Stimulated activated CD8-positive, alpha-beta memory T cell treated with anti-CD3 and anti-CD28 coated beads, Interleukin-7, amount 100 ng/mL, for 4 hours (primary cell): Measurements from ENCODE around the gene SFI1.
"Not testable (repeated sequence)": the region's sequence is repeated elsewhere in the genome, so short reads cannot be mapped to it uniquely, and the experiment has no call there.

Experiments
- DNase-seq, 2 donors: peaks; one replicate each; pipeline ENCODE4 v3.0.0-alpha.2; 2020; ENCODE audit warnings: low read depth in 2 of 2

The SFI1 gene

DNA sequence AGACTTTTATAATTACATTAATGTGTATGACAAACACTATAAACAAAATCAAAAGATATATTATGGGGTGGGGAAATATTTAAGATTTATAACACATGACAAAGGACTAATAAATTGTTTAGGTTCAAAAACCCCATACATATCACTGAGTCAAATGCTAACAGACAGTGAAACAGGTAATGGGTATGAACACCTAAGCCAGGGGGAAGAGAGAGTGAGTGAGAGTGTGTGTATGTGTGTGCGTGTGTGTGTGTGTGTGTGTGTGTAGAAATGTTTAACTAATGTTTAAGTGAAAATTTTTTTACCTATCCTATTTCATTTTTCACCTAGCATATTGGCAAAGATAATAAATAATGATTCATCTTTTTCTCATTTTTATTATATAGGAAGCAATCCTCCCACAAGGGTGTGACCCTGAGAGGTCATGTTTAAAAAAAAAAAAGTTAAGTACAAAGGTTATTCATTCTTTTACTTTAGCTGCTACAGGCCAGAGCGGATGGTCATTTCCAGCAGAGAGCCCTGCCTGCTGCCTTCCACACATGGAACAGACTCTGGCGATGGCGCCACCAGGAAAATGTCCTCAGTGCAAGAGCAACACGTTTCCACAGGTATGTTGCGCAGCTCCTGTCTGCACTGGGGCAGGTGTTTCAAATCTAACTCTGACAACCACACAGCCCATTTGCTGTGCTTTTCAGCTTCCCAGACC, 92.8 kb downstream of the SFI1 start:
- DNase-seq = no peak

DNA sequence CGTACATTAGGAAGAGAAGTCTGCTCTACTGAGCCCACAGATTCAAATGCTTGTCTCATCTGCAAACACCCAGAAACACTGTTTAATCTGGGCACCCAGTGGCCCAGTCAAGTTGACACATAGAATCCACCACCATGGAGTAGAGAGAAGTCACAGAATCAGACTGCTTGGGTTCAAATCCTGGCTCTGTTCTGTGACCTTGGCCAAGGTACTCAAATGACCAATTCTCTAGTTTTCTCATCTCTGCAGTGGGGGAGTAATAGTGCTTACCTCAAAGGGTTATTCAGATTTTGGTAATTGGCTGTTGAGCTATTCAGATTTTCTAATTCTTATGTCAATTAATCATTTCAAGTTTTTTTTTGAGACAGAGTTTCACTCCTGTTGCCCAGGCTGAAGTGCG, 93.8 kb downstream of the SFI1 start:
- not testable (repeated sequence) for DNase-seq

DNA sequence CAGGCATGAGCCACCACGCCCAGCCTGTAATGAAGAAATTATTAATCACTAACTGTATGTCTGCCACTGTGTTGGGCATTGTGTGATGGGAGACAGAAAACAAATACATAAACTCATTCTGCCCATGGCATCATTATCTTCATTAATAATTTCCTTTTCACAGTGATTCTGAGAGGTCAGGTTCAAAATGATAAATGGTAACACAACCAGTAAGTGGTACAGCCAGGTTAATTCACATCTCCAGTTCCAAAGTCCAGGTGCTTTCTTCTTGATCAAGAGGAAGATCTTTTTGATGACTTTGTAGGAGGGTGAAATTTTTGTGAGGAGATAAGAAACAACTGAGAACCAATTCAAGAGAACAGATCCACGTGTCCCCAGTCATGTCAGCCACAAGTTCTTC, 98.9 kb downstream of the SFI1 start:
- no peak for DNase-seq

DNA sequence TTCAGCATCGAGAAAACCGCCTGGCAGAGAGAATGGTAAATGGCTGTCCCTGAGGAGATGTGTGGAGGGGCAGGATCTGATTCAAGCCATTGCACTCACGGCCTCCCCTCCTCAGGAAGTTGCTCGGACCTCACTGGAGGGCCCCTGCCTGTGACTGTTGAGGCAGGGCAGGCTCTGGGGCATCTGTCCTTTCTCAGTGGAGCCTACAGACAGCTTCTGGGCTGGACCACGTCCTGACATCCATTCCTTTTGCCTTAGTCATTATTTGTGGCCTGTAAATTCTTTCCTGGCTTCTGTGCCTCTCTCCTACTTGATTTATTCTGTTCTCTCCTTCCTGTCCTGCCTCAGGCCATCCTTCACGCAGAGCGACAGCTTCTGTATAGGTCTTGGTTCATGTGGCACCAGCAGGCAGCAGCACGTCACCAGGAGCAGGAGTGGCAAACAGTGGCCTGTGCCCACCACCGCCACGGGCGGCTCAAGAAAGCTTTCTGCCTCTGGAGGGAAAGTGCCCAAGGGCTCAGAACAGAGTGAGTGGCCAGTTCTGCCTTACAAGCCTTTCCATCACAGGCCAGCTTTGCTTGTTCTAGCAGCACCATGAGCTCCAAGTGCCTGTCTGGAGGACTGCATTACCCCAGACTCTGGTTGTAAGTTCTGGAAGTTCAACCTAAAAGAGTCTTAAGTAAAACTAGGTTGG, 106.1 kb downstream of the SFI1 start:
- DNase-seq = no peak

DNA sequence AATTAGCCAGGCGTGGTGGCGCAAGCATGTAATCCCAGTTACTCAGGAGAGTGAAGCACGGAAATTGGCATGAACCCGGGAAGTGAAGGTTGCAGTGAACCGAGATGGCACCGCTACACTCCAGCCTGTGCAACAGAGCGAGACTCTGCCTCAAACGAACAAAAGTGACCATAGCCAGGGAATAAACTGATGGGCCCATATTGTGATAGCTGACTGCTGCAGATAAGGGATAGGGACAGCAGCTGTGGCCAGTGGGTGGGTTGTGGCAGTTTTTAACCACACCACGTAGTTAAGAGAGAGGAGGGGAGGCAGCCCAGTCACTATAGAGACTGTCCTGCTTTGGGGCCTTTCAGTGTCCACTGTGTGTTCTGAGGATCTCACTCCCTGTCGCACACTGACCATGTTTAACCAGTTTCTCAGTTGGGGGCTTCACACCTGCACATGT, 106.8 kb downstream of the SFI1 start:
- no peak for DNase-seq

DNA sequence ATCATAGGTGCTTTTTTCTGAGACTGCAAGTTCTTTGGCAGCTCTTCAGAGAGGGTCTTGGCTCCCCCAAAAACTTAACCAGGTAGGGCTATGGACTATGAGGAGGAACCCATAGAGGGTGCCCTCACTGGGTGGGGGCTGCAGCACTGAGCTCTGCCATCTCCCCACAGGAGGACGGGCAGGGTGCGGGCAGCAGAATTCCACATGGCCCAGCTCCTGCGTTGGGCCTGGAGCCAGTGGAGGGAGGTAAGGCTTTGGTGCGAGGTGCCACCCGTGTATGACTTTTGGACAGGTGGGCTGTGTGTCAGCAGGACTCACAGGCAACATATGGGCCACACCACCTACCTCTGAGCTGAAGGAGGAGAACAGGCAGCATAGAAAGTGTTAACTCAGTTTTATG, 107.2 kb downstream of the SFI1 start:
- DNase-seq = no peak

DNA sequence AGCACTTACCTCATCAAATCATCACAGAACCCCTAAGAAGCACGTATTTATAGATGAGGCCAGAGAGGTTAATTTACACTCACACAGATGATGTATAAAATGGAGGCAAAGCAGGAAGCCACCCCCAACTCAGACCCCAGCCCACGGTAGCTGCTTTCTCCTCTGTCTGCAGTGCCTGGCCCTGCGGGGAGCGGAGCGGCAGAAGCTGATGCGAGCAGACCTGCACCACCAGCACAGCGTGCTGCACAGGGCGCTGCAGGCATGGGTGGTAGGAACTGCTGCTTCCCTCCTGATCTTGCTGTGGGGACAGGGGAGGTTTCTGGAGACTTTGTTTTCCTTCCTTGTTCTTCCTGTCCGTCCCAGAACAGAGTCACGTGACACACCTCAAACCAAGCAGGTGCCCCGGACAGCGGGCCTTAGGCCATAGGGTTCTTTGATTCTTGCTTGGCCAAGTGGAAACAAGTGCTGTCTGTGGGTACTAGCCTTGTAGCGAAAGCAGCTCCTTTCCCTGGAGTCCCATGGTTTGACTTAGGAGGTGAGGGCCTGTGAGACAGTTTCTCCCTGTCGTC, 107.9 kb downstream of the SFI1 start:
- no peak for DNase-seq

DNA sequence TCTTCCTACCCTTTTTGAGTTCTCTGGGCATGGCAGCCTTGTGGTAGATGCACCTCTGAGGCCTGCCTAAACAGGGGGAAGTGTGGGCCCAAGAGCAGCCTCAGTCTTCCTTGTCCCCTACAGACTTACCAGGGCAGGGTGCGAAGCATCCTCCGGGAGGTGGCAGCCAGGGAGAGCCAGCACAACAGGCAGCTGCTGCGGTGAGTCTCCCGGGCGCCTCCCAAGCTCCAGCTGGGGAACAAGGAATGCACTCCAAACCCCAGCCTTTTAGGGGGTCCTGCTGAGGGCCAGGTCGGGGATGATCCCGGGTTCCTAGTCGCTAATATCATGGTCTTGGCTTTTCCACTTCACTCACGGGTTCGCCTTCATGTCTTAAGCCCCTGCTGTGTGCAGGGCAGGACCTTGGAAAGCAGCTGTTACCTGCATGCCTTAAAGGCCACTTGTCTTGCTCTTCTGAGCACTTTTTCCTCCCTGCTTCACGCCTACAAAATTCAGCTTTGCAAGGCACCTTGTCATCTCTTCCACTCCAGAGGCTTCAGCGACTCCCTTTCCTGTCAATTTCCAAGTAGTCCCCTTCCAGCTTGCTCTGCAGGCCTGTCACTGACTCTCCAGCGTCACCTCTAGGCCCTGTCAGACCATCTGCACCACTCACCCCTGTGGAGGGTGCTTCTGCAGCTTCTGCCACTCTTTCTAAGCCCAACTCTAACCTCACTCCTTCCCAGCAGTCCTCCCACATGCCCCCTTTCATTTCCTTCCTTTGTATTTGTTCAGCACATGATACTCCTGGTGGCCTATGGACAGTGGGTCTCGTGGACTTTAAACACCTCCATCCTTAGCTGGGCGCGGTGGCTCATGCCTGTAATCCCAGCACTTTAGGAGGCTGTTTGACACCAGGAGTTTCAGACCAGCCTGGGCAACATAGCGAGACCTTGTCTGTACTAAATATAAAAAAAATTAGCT, 108.7 kb downstream of the SFI1 start:
- no peak for DNase-seq

DNA sequence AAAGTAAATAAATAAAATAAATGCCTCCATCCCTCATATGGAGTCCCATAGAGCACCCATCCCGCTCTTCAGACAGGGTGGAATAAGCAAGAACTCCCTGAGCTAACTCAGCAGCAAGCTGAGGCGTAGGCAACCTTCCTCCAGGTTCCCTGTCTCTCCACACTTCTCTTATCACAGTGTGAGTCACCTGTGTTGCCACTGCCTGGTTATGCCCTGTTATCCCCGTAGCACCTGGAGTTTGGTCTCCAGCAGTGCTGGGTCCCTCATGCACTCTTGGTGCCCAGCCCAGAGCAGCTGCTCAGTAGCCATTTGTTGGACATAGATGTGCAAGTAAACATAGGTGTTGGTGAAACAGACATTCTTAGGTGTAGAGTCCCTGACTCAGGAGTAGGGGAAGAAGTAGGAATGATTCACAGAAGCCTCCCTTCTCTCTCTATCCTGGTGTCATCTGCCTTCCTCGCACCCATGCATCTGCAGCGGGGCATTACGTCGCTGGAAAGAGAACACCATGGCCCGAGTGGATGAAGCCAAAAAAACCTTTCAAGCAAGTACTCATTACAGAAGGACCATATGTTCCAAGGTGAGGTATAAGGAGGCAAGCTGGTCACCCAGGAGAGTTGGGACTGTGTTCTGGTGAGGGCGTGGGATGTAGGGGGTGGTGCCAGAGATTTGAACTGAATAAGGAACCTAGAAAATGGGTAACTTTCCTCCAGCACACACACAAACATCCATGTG, 109.7 kb downstream of the SFI1 start:
- DNase-seq = no peak

DNA sequence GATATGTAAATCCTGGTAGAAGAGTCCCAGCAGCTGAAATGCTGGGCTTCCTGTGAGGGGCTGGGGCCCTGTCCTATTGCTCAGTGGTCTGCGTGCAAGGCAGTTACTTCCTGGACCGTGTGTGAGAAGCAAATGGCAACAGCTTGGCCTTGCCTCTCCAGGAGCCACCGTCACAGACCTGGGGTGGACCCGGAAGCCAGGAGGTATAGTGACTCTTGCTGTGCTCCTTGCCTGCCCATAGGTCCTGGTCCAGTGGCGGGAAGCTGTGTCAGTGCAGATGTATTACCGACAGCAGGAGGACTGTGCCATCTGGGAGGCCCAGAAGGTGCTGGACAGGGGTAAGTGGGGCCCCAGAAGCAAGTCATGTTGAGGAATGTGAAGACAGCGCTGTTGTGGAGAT, 111.4 kb downstream of the SFI1 start:
- no peak for DNase-seq

DNA sequence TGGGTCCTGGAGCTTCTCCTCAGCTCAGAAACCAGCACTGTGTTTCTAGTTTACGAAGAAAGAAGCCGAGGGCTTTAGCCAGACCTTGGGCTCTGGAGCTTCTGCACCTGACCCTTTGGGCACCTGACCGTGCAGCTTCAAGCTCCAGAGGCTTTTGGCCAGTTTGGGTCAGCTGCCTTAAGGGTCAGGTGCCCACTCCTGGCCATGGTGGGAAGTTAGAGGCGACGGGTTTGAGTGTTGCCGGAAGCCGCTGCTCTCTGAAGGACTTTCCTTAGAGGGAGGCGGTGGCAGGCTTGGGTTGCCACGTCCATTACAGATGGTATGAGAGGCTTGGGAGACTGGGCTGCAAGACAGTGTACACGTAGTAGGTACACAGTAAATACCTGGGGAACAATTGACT, 113.4 kb downstream of the SFI1 start:
- no peak for DNase-seq

DNA sequence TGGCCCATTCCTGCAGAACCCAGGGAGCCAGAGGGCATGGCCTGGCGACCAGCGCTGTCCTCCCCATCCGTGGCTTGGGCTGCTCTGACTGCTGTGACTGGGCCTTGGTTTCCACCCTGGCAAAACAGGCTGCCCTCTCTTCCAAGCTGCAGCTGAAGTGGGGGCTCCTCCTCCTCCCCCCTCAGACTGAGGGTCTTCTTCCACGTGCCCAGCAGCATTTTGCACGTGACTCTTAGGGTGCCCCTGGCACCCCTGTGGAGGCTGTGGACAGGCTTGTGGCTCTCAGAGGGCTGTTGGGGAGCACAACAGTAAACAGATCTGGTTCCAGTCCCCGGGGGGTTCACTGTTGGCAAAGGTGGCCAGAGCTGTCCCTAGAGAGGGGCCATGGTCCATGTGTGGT, 114.3 kb downstream of the SFI1 start:
- no peak for DNase-seq

DNA sequence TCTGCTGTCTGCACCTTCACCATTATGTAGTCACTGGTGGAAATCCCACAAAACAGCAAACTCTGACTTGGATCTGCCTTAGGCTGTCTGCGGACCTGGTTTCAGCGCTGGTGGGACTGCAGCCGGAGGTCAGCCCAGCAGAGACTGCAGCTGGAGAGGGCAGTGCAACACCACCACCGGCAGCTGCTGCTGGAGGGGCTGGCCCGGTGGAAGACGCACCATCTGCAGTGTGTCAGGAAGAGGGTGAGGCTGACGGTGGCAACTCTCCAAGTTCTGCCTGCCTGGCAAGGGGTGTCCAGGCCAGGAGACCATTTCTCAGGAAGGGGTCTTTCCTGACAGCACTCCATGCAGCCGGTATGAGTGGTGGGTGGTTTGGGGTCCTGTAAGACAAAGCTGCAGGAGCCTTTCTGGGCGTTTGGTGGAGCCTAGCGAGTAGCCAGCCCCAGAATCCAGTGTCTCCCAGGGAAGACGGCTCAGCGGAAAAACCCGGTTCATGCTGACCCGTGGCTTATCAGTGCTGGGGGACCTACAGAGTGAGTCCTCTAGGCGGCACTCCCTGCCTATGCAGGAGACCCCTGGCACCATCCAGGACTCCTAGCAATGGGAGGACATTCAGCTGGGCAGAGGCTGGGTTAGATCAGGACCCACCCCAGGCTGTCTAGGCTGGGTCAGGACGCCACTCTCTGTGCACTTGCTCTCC, 114.9 kb downstream of the SFI1 start:
- no peak for DNase-seq

DNA sequence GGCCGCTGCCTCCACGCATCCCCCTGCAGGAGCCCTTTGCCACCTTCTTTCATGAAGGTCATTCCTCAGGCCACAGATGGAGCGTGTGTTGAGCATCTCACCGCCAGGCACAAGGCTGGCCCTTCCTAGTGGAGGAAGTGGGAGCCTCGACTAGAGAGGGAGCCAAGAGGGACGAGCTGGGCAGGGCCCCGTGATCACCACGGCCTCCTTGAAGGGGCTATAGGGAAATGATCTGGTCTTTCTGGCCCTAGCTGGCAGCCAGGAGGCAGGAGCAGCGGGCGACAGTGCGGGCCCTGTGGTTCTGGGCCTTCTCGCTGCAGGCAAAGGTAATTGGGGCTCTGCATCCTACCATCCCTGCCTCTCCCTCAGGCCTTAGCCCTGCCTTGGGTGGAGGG, 116.6 kb downstream of the SFI1 start:
- DNase-seq = no peak

DNA sequence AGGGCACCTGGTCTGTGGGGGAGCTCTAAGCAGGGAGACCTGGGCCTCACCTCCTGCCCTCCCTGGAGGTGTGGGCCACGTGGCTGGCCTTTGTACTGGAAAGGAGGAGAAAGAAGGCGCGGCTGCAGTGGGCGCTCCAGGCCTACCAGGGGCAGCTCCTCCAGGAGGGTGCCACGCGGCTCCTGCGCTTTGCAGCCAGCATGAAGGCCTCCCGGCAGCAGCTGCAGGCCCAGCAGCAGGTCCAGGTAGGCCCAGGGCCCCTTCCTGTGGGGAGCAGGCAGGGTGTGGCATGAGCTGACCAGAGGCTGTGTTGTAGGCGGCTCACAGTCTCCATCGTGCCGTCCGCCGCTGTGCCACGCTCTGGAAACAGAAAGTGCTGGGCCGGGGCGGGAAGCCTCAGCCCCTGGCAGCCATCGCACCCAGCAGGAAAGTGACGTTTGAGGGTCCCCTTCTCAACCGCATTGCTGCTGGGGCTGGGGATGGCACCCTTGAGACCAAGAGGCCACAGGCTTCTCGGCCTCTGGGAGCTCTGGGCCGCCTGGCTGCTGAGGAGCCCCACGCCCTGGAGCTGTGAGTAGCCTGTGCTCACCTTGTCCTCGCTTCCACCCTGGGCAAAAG, 117.1 kb downstream of the SFI1 start:
- DNase-seq = no peak

DNA sequence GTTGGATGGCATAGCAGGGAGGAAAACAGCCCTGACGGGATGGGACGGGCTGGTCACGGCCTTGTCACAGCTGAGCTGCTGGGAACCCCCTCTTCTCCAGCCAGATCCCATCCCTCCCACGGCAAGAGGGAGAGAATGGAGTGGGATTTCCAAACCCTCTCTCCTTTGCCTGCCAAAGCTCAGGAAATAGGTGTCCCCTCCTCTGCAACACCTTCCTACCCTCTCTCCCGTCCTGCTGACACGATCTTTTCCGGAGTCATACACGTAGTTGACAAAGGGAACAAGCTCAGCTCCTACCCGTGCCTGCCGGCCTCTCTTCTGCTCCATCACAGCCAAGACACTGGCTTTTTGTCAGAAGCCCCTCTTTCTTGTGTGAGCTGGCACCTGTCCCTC, 117.6 kb downstream of the SFI1 start:
- DNase-seq = no peak

DNA sequence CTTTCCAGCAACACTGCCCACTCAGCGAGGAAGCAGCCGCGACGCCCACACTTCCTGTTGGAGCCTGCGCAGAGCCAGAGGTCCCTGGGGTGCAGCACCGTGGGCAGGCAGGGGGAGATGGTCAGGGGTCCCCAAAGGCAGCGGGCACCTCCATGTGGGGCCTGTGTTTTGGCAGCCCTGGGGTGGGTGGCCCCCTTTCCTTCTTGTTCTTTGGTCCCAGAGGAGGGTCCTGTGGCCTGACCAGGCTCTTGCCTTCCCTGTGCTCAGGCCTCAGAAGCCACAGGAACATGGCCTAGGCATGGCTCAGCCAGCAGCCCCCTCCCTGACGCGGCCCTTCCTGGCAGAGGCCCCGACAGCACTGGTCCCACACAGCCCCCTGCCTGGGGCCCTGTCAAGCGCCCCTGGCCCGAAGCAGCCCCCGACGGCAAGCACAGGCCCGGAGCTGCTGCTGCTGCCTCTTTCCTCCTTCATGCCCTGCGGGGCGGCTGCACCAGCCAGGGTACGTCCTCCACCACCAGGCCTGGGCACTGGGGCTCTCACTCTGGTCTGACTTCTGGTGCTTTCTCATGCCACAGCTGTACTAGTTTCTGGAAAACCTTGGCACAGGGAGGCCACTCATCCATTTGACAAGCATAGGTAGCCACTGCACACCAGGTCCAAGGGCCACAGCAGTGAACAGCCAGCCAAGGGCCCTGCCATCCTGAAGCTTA, 118.6 kb downstream of the SFI1 start:
- DNase-seq = no peak

DNA sequence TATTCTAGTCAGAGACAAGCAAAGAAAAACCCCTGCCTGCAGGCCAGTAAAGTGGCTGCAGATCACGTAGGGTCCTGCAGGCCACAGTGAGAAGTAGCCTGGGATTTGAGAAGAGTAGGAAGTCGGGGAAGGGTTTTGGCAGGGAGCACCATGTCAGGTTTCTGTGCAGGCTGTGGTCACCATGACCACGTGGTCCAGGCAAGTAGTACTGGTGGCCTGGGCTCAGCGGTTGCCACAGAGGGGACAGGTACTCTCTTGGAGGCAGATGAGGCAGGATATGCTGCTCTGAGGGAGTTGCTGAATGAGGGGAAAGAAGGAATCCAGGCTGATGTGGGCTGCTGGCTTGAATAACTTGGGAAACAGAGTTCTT, 119.1 kb downstream of the SFI1 start:
- no peak for DNase-seq

DNA sequence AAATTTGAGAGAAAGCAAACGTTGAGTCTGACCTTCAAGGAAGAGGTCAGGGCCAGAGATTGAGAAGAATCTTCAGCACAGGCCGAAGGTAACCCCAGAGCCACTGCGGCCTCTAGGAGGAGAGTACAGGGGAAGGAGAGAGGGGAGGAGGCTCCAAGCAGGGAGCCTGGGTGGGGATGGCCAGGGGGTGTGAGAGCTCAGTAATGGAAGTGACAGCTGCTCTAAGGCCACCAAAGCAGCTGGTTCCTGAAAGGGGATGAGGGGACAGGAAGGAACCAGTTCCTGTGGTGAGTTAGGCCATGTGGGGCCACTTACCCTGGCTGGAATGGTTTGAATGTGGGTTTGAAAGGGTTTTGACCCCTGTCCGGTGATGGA, 119.6 kb downstream of the SFI1 start:
- DNase-seq = no peak
